Endothelial cell (in vitro differentiated cells): Measurements from ENCODE around the gene PYROXD2. TPM values are rescaled to one million over a fixed set of nuclear protein-coding genes. Genes with fewer than 3 reads are reported as not detected.
"Not testable (repeated sequence)": the region's sequence is repeated elsewhere in the genome, so short reads cannot be mapped to it uniquely, and the experiment has no call there.

Experiments used
- DNase-seq: peaks from one replicate; pipeline ENCODE4 v3.0.0; 2021; ENCODE audit warnings: low spot score
- H3K27ac Mint-ChIP-seq: one replicate; pipeline ENCODE4 v1.8.0; 2021; ENCODE audit warnings: mixed read lengths, inconsistent platforms; ENCODE audit not compliant: unreplicated experiment
- H3K27me3 Mint-ChIP-seq: one replicate; pipeline ENCODE4 v1.8.0; 2021; ENCODE audit warnings: mild to moderate bottlenecking, moderate library complexity, mixed read lengths, inconsistent platforms; ENCODE audit not compliant: unreplicated experiment
- H3K36me3 Mint-ChIP-seq: one replicate; pipeline ENCODE4 v1.8.0; 2021; ENCODE audit warnings: mild to moderate bottlenecking, low read depth, mixed read lengths, inconsistent platforms; ENCODE audit not compliant: unreplicated experiment
- H3K4me1 Mint-ChIP-seq: one replicate; pipeline ENCODE4 v1.8.0; 2021; ENCODE audit warnings: mild to moderate bottlenecking, mixed read lengths, inconsistent platforms; ENCODE audit not compliant: unreplicated experiment
- H3K4me3 Mint-ChIP-seq: one replicate; pipeline ENCODE4 v1.8.0; 2021; ENCODE audit warnings: mild to moderate bottlenecking, mixed read lengths, inconsistent platforms; ENCODE audit not compliant: unreplicated experiment
- H3K9me3 Mint-ChIP-seq: one replicate; pipeline ENCODE4 v1.8.0; 2021; ENCODE audit warnings: mixed read lengths, inconsistent platforms; ENCODE audit not compliant: unreplicated experiment
- CTCF ChIP-seq: fragments of 200-600 bp; sonication (generic); IDR thresholded peaks from one replicate; pipeline ENCODE4 v1.5.0; 2021; ENCODE audit warnings: antibody characterized with exemption; ENCODE audit not compliant: unreplicated experiment
- total RNA-seq: library from RNA; stranded (reverse); fragmentation: NEBNext Ultra II Directional; extraction: Animal tissue kit (Norgen Biotek cat#: 25700); gene quantifications from one replicate; pipeline ENCODE4 v1.2.1, GENCODE V29; 2021; ENCODE audit not compliant: unreplicated experiment

The PYROXD2 gene
- total RNA-seq, 1 donor from 2014 or later, result 5.8 TPM

GRCh38 chr10:98388101-98388655 is 26.8 kb downstream of the PYROXD2 start:
- no peaks in the 10 kb centered on the region for H3K9me3 Mint-ChIP-seq
- no peak for TF ChIP-seq CTCF
- H3K36me3 Mint-ChIP-seq, result peaks cover 5% of the 10 kb centered on the region
- H3K4me3 Mint-ChIP-seq, result no peak overlapping the region
- H3K27me3 Mint-ChIP-seq, result peaks cover 4% of the 10 kb centered on the region
- no peak overlapping the region for H3K27ac Mint-ChIP-seq
- peaks cover 4% of the 10 kb centered on the region for H3K4me1 Mint-ChIP-seq
- DNase-seq, result no peak

GRCh38 chr10:98384531-98385133 is 30.4 kb downstream of the PYROXD2 start:
- Mint-ChIP-seq H3K36me3 (peaks cover 5% of the 10 kb centered on the region), H3K4me3 (no peak overlapping the region), H3K27ac (no peak overlapping the region), H3K9me3 (no peaks in the 10 kb centered on the region), H3K4me1 (peaks cover 27% of the 10 kb centered on the region), H3K27me3 (peaks cover 2% of the 10 kb centered on the region)
- TF ChIP-seq CTCF, result no peak
- no peak for DNase-seq

- Mint-ChIP-seq H3K9me3 (no peaks in the 10 kb centered on the region), H3K27ac (no peak overlapping the region), H3K4me3 (no peak overlapping the region), H3K4me1 (peaks cover 27% of the 10 kb centered on the region), H3K27me3 (no peaks in the 10 kb centered on the region), H3K36me3 (peaks cover 5% of the 10 kb centered on the region)
- no peak for DNase-seq
- no peak for TF ChIP-seq CTCF
Observed at GRCh38 chr10:98383869-98384268, 31.1 kb downstream of the PYROXD2 start.

- not testable (repeated sequence) for H3K4me3 Mint-ChIP-seq, DNase-seq, H3K27me3 Mint-ChIP-seq, H3K27ac Mint-ChIP-seq, H3K36me3 Mint-ChIP-seq, H3K9me3 Mint-ChIP-seq
- peaks cover 27% of the 10 kb centered on the region for H3K4me1 Mint-ChIP-seq
Observed at GRCh38 chr10:98383134-98383667, 31.8 kb downstream of the PYROXD2 start.

GRCh38 chr10:98382691-98383101 is 32.3 kb downstream of the PYROXD2 start:
- Mint-ChIP-seq H3K36me3 (peaks cover 3% of the 10 kb centered on the region), H3K27ac (no peak overlapping the region), H3K4me1 (peaks cover 27% of the 10 kb centered on the region), H3K4me3 (no peak overlapping the region), H3K9me3 (no peaks in the 10 kb centered on the region), H3K27me3 (peaks cover under 1% of the 10 kb centered on the region)
- TF ChIP-seq CTCF, result no peak
- DNase-seq, result no peak
